ENCODE results near the gene LRRC8D. TPM values are rescaled to one million over a fixed set of nuclear protein-coding genes. Genes with fewer than 3 reads are reported as not detected.

LRRC8D gene
- total and polyA plus RNA-seq, 9 of the 15 experiments (the other 6 are each of a cell fraction or from before 2014, with no cell fraction given): 3.4 to 53.9 (median 15.9) TPM

GRCh38 chr1:89922911-89923310 is 102.1 kb downstream of the LRRC8D start:
- ATAC-seq: no peak
- Histone ChIP-seq H3K27ac (ENCODE audit: extremely low read depth, low read depth, low read length) (no peak overlapping the region), H3K27me3 (ENCODE audit: control insufficient read depth in 2 of 2, insufficient read depth in 2 of 2, low read length in 2 of 2) (no peaks in the 10 kb centered on the region), H3K36me3 (ENCODE audit: control insufficient read depth, insufficient read depth, low read length) (peaks cover 6% of the 10 kb centered on the region; the same call in 2 of the 3 replicates), H2AFZ (ENCODE audit: low read depth, low read length) (no peak overlapping the region), H3K4me3 (no peak overlapping the region), H3K9ac (ENCODE audit: insufficient read depth in 1 of 2, low read depth in 2 of 2, low read length in 2 of 2) (no peak overlapping the region), H3K4me2 (ENCODE audit: insufficient read depth, low read length) (no peak overlapping the region), H3K9me1 (ENCODE audit: control insufficient read depth, insufficient read depth, low read length) (no peaks in the 10 kb centered on the region), H3K4me1 (replicated peaks in 1 of 2; ENCODE audit: control insufficient read depth in 2 of 2, insufficient read depth in 2 of 2, low read length in 2 of 2) (peaks cover under 1 to 11% of the 10 kb centered on the region in 2 experiments; a peak in 3 of 5 replicates), H3K9me3 (replicated peaks; ENCODE audit: control insufficient read depth, insufficient read depth, low read depth, low read length) (peaks cover 6% of the 10 kb centered on the region), H4K20me1 (replicated peaks; ENCODE audit: control insufficient read depth, insufficient read depth, low read length) (no peaks in the 10 kb centered on the region), H3K79me2 (ENCODE audit: control insufficient read depth, insufficient read depth, low read length) (peaks cover 13% of the 10 kb centered on the region; the same call in 2 of the 3 replicates)
- 97% methylated on average over 2 of the region's 2 CpGs for WGBS (ENCODE audit: insufficient coverage, low coverage, missing lambda C conversion rate)
- TF ChIP-seq RB1 (IDR thresholded peaks at IDR 0.05; ENCODE audit: low read depth): no peak
- no peak for TF ChIP-seq TSHZ1 (CRISPR knock-in tag; IDR thresholded peaks at IDR 0.05)
- intact Hi-C loops (cut with micrococcal nuclease) (no loop called here), in situ Hi-C loops (cut with MboI) (no loop called here)
- no TSS peak for BruUV-seq (replicated peaks)
- peak; percentile 37 for FAIRE-seq
- CTCF ChIA-PET (ENCODE audit: low intra/inter-chr PET ratio): no interaction called here
- no peak for DNase-seq (ENCODE audit: extremely low read depth in 1 of 4, low spot score in 3 of 4)
- POLR2A ChIA-PET: interaction anchor here (0.8 kb wide), 2 partner anchors 18 to 543 kb away, joined by 3 to 4 read pairs; no protein-coding TSS in a partner anchor
